HL-60 (cell line): ENCODE data around the gene VAT1.

Experiments used
- DNase-seq, 2 experiments: peaks; one replicate each; pipeline ENCODE4 v3.0.0-alpha.2; 2010 to 2020; ENCODE audit warnings: low read depth in 1 of 2, low spot score in 1 of 2
- H3K27ac ChIP-seq: fragments of 250-450 bp; sonication (Bioruptor Pico); replicated peaks from 2 replicates; pipeline ENCODE4 v1.5.1; 2020; ENCODE audit warnings: mild to moderate bottlenecking, moderate library complexity
- H3K27me3 ChIP-seq: fragments of 250-450 bp; sonication (Bioruptor Pico); 2 replicates; pipeline ENCODE4 v1.5.1; 2021; ENCODE audit warnings: mild to moderate bottlenecking, moderate library complexity; ENCODE audit not compliant: insufficient read depth, poor library complexity, severe bottlenecking
- H3K4me3 ChIP-seq: replicated peaks from 2 replicates; pipeline ENCODE4 v1.5.1; 2011; ENCODE audit warnings: mild to moderate bottlenecking, control low read depth, low read length; ENCODE audit not compliant: insufficient read depth
- GABPA ChIP-seq: IDR thresholded peaks from 2 replicates; pipeline ENCODE4 v1.6.1; 2012; ENCODE audit warnings: low read depth
- POLR2AphosphoS5 ChIP-seq: IDR thresholded peaks from 2 replicates; pipeline ENCODE4 v1.6.1; 2012; ENCODE audit warnings: low read depth
- REST ChIP-seq: IDR thresholded peaks from 2 replicates; pipeline ENCODE4 v1.6.1; 2012; ENCODE audit warnings: low read depth; ENCODE audit not compliant: insufficient replicate concordance
- SPI1 ChIP-seq: IDR thresholded peaks from 2 replicates; pipeline ENCODE4 v1.6.1; 2012; ENCODE audit warnings: low read depth, mild to moderate bottlenecking, borderline replicate concordance
- TF ChIP-seq, protein P1 (sequence below): IDR thresholded peaks from one replicate; pipeline ENCODE4 v1.5.1; 2011; ENCODE audit warnings: low read length, control low read depth, inconsistent platforms; ENCODE audit not compliant: insufficient read depth

Gene VAT1

GRCh38 chr17:43051969-43052368 is 29.8 kb upstream of the VAT1 start:
- Histone ChIP-seq H3K27ac (0 out of 2 replicates have a peak overlapping the region, but pooled peaks have one; percentile 11), H3K27me3 (no peaks in the 10 kb centered on the region), H3K4me3 (no peak overlapping the region)
- TF ChIP-seq REST (no peak), GABPA (no peak), SPI1 (no peak), POLR2AphosphoS5 (no peak)
- TF ChIP-seq, protein P1, sequence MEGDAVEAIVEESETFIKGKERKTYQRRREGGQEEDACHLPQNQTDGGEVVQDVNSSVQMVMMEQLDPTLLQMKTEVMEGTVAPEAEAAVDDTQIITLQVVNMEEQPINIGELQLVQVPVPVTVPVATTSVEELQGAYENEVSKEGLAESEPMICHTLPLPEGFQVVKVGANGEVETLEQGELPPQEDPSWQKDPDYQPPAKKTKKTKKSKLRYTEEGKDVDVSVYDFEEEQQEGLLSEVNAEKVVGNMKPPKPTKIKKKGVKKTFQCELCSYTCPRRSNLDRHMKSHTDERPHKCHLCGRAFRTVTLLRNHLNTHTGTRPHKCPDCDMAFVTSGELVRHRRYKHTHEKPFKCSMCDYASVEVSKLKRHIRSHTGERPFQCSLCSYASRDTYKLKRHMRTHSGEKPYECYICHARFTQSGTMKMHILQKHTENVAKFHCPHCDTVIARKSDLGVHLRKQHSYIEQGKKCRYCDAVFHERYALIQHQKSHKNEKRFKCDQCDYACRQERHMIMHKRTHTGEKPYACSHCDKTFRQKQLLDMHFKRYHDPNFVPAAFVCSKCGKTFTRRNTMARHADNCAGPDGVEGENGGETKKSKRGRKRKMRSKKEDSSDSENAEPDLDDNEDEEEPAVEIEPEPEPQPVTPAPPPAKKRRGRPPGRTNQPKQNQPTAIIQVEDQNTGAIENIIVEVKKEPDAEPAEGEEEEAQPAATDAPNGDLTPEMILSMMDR: no peak
- no peak for DNase-seq

DNA sequence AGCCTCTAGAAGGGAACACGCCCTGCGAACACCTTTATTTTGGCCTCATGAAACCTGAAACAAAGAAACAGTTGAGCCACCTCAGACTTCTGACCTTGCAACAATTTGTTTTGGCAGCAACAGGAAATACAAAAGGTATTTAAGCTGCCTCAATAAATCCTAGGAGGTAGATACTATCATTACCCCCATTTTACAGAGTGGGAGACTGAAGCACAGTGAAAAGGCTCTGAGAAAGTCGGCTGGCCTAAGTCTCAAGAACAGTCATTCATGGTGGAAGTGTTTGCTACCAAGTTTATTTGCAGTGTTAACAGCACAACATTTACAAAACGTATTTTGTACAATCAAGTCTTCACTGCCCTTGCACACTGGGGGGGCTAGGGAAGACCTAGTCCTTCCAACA is 21.8 kb upstream of the VAT1 start:
- H3K27ac ChIP-seq: no peak overlapping the region
- H3K27me3 ChIP-seq: no peaks in the 10 kb centered on the region
- no peak for TF ChIP-seq GABPA
- TF ChIP-seq POLR2AphosphoS5: no peak
- DNase-seq: no peak
- no peak overlapping the region for H3K4me3 ChIP-seq

GRCh38 chr17:43043307-43043706 is 21.1 kb upstream of the VAT1 start:
- Histone ChIP-seq H3K27ac (no peak overlapping the region), H3K27me3 (no peaks in the 10 kb centered on the region), H3K4me3 (no peak overlapping the region)
- TF ChIP-seq, protein P1: no peak
- no peak for TF ChIP-seq REST
- TF ChIP-seq POLR2AphosphoS5: no peak
- no peak for TF ChIP-seq GABPA
- TF ChIP-seq SPI1: no peak
- DNase-seq: no peak

GRCh38 chr17:43042025-43042628 is 19.9 kb upstream of the VAT1 start:
- TF ChIP-seq SPI1 (no peak), POLR2AphosphoS5 (no peak), REST (no peak), GABPA (no peak)
- TF ChIP-seq, protein P1: no peak
- no peak for DNase-seq
- Histone ChIP-seq H3K27me3 (no peaks in the 10 kb centered on the region), H3K4me3 (no peak overlapping the region), H3K27ac (no peak overlapping the region)
